SH-SY5Y (cell line): ENCODE data around the gene SND1.

Source experiments
- GATA2 ChIP-seq: IDR thresholded peaks from 2 replicates; pipeline ENCODE4 v1.6.1; 2011; ENCODE audit warnings: mild to moderate bottlenecking, low read depth, low read length
- GATA3 ChIP-seq: IDR thresholded peaks from 2 replicates; pipeline ENCODE4 v1.6.1; 2011; ENCODE audit warnings: low read depth, mild to moderate bottlenecking, low read length, moderate library complexity

DNA sequence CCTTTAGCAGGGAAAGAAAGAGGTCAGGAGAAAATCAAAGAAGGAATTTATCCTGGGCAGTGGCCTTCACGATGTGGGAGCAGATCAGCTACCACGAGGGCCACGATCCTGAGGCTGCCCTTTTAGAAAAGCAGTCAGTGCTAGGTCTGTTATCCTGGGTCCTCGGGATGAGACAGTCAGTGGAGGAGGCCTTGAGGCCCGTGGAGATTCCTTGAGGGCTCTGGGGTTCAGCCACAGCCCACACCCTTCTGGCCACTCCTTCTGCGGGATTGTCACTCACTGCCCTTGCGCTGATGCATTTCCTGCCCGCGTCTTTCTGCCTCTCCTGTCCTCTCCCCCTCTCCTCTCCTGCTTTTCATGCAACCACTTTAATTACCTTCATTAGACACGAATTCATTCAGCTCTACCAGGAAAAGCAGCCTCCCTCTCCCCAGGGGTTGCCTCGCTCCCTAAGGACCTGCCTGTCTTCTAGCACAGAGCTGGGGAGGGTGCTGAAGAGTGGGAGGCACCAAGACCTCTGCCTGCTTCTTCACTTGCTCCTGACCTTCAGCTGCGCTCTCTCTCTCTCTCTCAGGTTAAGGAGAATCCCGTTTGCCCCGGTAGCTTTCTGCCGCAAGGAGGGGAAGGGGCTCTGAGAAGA lies 421.8 kb downstream of the SND1 start:
- no peak for TF ChIP-seq GATA2
- no peak for TF ChIP-seq GATA3
